ENCODE measurements around the gene DMD.

Gene DMD

DNA sequence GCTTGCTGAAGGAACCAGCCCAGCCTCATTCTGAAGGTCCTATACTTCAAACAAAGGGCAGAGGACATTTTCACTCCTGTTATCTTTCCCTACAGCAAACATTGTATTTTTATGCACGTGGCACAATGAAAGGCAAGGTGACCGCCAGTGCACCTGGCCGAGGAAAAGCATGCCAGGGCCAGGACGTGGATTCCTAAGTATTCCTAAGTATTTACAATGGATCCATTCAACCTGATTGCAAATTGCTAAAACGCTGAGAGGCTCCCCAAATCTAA is 2011.6 kb downstream of the DMD start:
- no peak for DNase-seq

- no peak for DNase-seq
Measured at GRCh38 chrX:31199056-31199839, 2012.1 kb downstream of the DMD start.

DNA sequence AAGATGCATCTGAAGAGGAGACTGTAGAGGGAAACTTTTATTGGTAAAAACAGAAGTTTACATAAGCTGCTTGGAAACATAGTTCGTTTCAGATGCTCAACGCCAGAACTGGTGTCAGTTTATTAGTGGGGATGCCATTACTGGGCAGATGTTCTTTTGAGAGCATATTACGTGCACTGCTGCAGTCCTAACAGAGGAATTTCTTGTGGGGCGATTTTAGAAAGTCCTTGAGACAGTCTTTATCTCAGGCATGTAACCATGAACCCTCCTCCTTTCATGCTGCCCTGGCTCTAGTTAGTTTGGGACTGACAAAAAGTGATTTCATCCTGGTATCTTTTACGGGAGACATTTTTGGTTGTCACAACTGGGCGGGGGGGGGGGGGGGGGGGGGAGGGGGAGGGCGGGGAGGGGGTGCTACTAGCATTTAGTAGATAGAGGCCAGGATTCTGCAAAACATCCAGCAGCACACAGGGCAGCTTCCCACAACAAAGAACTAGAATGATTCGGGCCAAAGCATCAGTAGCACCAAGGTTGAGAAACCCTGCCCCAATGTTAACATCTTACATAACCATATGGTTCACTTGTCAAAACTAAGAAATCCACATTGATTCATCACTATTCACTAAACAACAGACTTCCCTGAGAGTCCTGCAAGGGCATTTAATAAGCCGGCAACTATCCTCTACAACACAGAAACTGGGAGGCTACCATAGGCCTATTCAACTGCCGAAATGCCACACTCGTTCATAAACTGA is 2021.0 kb downstream of the DMD start:
- no peak for DNase-seq

DNA sequence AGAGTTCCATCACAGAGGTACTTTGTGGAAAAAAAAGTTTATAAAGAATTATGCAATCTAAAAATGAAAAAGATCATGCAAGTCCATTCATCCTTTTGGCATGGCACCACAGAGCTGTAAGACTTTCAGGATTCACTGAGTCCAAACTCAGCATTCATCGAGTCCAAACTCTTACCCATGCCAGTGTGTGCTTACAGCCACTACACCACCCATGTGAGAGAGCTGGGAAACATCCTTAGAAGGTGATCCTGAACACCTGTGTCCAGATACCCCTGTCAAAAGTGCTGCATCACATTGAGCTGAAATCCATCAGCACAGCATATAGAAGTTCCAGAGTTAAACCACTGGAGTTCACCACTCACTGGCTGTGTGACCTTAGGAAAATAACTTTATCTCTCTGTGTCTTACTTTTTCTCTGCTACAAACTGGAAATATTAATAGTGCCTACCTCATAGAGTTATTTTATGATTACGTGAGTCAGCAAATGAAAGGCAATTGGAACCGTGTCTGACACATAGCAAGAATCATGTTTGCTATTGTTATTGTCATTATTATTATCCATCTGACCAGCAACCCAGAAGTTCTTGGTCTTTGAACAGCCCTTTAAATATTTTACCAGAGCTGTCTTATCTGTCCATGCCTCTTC is 2024.5 kb downstream of the DMD start:
- no peak for DNase-seq

GRCh38 chrX:31185884-31186283 is 2025.5 kb downstream of the DMD start:
- no peak for DNase-seq

DNA sequence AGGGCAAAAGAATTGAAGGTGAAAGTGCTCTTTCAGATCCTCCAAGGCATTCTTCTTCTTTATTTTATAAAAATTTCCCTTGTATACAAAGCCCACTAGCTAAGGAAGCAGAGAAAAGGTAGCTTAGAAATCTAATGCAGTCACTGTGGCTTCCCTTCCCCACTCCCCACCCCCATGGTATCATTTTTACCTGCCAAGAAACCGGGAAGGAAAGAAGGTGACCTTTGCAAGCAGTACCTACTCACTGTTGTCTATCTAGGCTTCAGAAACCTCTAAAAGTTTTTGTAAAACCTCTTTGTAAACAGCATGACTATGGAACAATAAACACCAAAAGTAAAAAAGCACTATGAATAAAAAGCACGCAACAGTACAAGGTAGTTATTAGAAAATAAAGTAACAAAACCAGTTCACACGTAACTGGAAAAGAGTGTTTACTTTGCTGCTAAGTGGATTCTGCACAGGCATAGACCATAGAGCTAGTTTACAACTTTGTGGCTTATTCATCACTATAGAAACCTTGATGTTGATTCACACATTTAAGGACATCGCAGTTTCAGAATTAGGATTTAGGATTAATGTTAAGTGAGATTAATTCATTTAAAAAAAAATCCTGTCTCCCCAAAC is 2029.9 kb downstream of the DMD start:
- DNase-seq: no peak

DNA sequence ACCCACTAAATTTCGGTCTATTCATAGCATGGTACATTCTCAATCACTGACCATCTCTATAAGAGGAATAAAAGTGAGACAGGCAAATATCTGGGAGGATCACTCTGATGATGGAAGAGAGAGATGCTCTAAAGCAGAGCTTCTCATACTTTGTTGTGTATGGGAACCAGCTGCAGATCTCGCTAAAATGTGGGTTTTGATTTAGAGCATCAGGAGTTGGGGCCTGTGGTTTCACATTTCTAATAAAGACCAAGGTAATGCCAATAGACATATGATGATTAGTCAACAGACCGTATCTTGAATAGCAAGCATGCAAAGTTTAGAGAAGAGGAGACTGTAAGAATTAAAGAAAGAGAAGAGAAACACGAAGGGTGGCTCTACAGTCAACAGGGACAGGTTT is 2032.1 kb downstream of the DMD start:
- no peak for DNase-seq

DNA sequence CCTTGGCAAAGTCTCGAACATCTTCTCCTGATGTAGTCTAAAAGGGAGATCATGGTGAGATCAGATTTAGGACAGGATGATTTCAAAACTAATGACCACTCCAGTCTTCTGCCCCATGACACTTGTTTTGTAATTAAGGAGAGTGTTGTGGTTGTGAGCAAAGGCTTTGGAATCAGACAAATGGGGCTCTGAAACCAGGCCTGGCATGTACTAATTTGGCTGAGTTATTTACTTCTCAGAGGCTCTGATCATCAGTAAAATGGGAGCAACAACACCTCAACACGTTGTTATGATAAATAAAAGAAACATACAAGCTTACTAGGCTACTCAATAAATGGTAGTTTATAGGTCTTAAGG is 2032.6 kb downstream of the DMD start:
- no peak for DNase-seq

DNA sequence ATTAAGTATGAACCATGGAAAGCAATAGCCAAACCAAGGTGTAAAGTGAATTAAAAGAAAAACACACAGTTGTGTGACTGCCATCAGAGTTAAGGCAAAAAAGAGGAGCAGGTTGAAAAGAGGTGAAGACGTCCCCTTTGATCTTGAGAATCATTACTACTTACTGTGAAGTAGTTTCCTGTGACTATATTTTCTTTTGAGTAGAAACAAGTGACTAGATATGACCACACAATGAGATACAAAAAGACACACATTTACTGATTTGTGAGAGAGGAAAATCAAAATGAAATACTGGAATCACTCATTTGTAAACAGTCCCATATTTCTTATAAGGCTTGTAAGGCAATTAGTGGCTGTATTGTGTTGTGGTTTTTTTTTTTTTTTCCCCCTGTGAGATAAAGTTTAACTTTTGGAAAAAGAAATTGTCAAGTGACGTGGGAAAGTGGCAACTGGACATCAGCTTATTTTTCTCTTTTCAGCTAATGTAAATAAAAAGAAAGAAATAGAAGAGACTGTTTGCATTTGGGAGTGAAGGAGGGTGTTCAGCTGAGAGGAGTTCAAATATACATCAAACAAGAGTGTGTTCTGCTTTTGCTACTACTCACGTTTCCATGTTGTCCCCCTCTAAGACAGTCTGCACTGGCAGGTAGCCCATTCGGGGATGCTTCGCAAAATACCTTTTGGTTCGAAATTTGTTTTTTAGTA is 2033.1 kb downstream of the DMD start:
- DNase-seq: no peak

DNA sequence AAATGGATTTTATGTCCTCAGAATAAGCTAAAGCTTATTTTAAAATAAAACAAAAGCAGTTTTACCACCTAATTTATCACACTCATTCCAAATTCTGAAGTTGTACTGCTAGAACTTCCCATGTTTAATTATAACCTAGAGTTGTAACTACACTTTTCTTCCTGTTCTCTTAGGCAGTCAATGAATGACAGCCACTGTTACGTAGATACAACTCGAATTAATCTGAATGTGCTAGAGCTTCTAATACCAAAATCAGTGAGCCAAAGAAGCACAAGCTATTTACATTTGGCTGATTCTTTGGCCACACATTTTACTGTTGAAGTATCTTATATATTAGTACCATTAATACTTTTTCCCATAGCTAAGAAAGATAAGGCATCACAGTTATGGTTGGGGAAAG is 2040.6 kb downstream of the DMD start:
- DNase-seq: no peak

- no peak for DNase-seq
Measured at GRCh38 chrX:31168551-31168950, 2042.8 kb downstream of the DMD start.

DNA sequence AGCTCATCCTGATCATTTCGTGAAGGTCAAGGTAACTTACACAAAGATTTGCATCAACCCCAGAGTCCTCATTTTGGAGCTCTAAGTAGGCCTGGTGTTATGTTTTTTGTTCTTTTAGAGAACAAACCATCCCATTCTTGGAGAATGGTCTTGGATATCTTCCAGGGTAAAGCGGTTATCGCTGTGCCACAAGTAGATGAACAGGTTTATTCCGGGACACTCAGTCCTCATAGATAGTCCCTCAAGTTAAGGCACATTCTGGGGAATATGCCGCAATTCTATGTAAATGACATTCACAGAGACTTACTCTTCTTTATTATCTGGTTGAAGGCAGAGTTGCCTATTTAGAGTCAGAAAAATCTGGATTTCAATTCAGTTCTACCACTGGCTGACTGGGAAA is 2044.5 kb downstream of the DMD start:
- no peak for DNase-seq

- no peak for DNase-seq
Measured at GRCh38 chrX:31166416-31166815, 2044.9 kb downstream of the DMD start.

DNA sequence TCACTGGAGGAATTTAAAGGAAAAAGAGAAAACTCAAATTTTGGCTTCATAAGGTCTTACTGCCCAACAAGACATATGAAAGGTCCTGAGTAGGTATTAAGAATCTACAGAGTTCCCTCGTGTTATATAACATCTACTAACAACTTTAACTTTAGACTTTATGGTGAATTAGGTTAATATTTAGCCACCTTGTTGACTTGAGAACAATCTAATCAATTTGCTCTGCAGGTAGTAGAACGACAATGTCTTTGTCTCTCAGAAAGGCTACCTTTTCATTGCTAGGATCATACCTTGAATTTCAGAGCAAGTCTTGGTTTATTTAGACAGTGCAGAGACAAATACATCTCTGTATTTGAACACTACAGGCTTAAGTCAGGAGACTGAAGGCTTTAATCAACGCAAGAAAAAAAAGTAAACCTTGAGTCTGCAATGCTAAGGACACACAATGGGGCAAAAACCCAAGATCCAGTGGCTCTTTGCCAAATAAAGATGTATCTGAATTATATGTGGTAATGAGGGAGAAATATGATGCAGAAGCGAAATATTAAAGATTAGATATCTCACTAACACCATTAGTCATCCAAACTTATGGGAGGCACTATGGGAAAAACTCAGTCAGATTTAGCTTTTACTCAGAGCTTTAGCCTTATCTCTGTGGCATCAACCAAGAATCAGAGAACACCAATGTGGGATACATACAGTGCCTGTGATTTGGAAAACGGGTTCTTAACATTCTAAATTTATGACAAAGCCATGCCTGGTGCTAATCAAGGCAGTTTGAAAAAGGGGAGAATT is 2045.9 kb downstream of the DMD start:
- DNase-seq: no peak

GRCh38 chrX:31154946-31155345 is 2056.4 kb downstream of the DMD start:
- DNase-seq: no peak

DNA sequence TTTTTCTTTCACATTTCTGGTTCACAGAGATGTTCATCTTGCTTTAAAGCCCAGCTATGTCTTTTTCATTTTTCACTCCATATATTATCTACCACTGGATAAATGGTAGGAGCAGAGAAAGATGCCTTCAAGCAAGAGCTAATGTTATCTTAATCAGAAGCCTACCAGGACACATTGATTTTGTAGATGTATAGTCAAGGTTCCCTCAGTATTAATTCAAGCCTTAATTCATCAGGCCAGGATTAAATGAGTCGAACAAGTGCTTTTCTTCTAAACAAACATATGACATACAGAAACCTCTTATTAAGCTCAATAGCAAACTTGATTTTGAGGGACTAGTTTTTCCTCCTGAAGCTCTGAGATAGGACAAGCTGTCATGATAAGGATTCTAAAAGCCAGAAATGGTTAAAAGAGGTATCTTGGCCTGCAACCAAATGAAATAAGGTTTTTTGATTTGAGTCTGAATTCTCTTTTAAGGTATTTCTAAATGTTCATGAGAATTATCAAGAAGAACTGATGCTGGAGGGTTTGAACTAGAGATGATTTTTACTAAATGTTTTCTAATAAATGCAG is 2057.8 kb downstream of the DMD start:
- no peak for DNase-seq

GRCh38 chrX:31147175-31147574 is 2064.2 kb downstream of the DMD start:
- no peak for DNase-seq

- DNase-seq: no peak
Measured at GRCh38 chrX:31139961-31140360, 2071.4 kb downstream of the DMD start.

DNA sequence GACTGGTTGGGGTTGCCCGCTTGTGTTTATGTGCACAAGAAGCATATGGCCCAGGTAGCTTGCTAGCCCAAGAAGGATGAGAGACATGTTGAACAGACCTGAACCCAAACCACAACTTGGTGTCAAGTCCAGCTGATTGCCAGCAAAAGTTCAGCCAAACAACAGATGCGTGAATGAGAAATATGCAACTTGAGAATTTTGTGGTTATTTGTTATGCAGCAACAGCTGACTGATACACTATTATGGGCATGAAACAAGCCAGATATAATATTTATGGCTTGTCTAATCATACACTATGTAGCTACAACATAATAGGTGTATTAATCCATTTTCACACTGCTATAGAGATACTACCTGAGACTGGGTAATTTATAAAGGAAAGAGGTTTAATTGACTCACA is 2073.2 kb downstream of the DMD start:
- no peak for DNase-seq

GRCh38 chrX:31136144-31136611 is 2075.2 kb downstream of the DMD start:
- no peak for DNase-seq

DNA sequence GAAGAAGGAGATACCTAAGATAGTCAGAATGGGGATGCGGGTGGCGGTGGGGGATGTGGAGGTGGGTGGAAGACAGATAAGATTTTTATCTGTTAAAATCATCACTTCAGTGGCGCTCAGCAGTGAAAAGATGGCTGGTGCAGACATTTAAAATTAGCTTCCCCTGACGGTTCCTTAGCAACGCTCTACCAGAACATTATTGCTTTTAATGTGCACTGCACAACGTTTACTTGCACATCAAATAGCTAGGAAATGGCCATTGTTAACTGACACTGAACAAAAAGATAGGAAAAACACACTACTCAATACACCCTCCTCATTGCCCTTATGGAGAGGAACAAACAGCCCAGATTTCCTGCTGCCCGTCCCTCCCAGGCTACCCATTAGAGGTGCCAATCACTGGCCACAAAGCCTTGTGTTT is 2078.5 kb downstream of the DMD start:
- no peak for DNase-seq
